Stimulated activated CD8-positive, alpha-beta memory T cell treated with anti-CD3 and anti-CD28 coated beads, Interleukin-7, amount 100 ng/mL, for 48 hours (primary cell): ENCODE data around the gene EN2.
"Not testable (repeated sequence)": the region's sequence is repeated elsewhere in the genome, so short reads cannot be mapped to it uniquely, and the experiment has no call there.

ENCODE experiments used
- DNase-seq, 2 donors: peaks; one replicate each; pipeline ENCODE4 v3.0.0-alpha.2; 2020; ENCODE audit warnings: low read depth in 1 of 2; ENCODE audit errors: extremely low read depth in 1 of 2

EN2 gene

GRCh38 chr7:155425887-155426286 is 32.0 kb upstream of the EN2 start:
- no peak for DNase-seq

GRCh38 chr7:155426543-155427410 is 31.2 kb upstream of the EN2 start:
- no peak for DNase-seq

- DNase-seq, result no peak
Measured at GRCh38 chr7:155427411-155428038, 30.4 kb upstream of the EN2 start.

GRCh38 chr7:155428171-155428834 is 29.6 kb upstream of the EN2 start:
- no peak for DNase-seq

- no peak for DNase-seq
Measured at GRCh38 chr7:155429651-155430050, 28.3 kb upstream of the EN2 start.

GRCh38 chr7:155430606-155431005 is 27.3 kb upstream of the EN2 start:
- DNase-seq, result no peak

GRCh38 chr7:155431231-155431630 is 26.7 kb upstream of the EN2 start:
- no peak for DNase-seq

- DNase-seq, result no peak
Measured at GRCh38 chr7:155431711-155432110, 26.2 kb upstream of the EN2 start.

- DNase-seq, result no peak
Measured at GRCh38 chr7:155435110-155435509, 22.8 kb upstream of the EN2 start.

GRCh38 chr7:155437836-155438235 is 20.1 kb upstream of the EN2 start:
- no peak for DNase-seq

GRCh38 chr7:155438777-155439176 is 19.2 kb upstream of the EN2 start:
- DNase-seq, result no peak

GRCh38 chr7:155439311-155440017 is 18.5 kb upstream of the EN2 start:
- no peak for DNase-seq

GRCh38 chr7:155440018-155440410 is 17.9 kb upstream of the EN2 start:
- DNase-seq, result no peak

- DNase-seq, result no peak
Measured at GRCh38 chr7:155441856-155442255, 16.1 kb upstream of the EN2 start.

- no peak for DNase-seq
Measured at GRCh38 chr7:155444746-155445145, 13.2 kb upstream of the EN2 start.

- DNase-seq, result not testable (repeated sequence)
Measured at GRCh38 chr7:155445606-155446005, 12.3 kb upstream of the EN2 start.

- no peak for DNase-seq
Measured at GRCh38 chr7:155447603-155448002, 10.3 kb upstream of the EN2 start.

GRCh38 chr7:155448632-155449007 is 9.3 kb upstream of the EN2 start:
- no peak for DNase-seq

GRCh38 chr7:155449008-155449868 is 8.7 kb upstream of the EN2 start:
- DNase-seq, result no peak

GRCh38 chr7:155449869-155450557 is 7.9 kb upstream of the EN2 start:
- DNase-seq, result no peak
